K562 (cell line): ENCODE data around the gene TBC1D1. TPM values are rescaled to one million over a fixed set of nuclear protein-coding genes. Genes with fewer than 3 reads are reported as not detected.

Source experiments
- NCOR1 ChIP-seq: fragments of 450-650 bp; IDR thresholded peaks from 2 replicates; pipeline ENCODE4 v1.6.1; 2016; ENCODE audit warnings: mild to moderate bottlenecking, moderate library complexity
- PTBP1 ChIP-seq: fragments of 200-400 bp; formaldehyde crosslinking; IDR thresholded peaks from 2 replicates; pipeline ENCODE4 v1.6.1; 2017; ENCODE audit warnings: low read depth, low read length
- ZNF589 ChIP-seq: fragments of 200-800 bp; sonication (Bioruptor generic); IDR thresholded peaks from 2 replicates; pipeline ENCODE4 v1.6.1; 2016; ENCODE audit warnings: low read depth, missing genetic modification characterization, missing compliant biosample characterization
- ZSCAN32 ChIP-seq: fragments of 450-650 bp; formaldehyde crosslinking; IDR thresholded peaks from 2 replicates; pipeline ENCODE4 v1.4.0; 2020; ENCODE audit warnings: mild to moderate bottlenecking, moderate library complexity
- polyA plus RNA-seq, 8 experiments: library from polyadenylated mRNA; depleted of rRNA in 4 of 8; stranded (reverse) in 5 of 8; unstranded in 3 of 8; fragments of >200 nt; fragmentation: Nextera tagmentation in 2 of 8; fragmentation: Illumina TruSeq in 1 of 8; extraction: Ambion mirVana in 2 of 8; extraction: Trizol in 1 of 8; gene quantifications; 2 replicates each; pipeline versions ENCODE4 v1.2.1 to v1.2.3, GENCODE V29; 2011 to 2014; ENCODE audit warnings: inconsistent platforms in 1 of 8, missing spikeins in 1 of 8
- total RNA-seq, 7 experiments: library from RNA; depleted of rRNA in 6 of 7; stranded (reverse); fragments of >200 nt in 6 of 7; fragmentation: Illumina TruSeq in 2 of 7; extraction: Trizol in 2 of 7; gene quantifications; 2 replicates each; pipeline versions ENCODE4 v1.2.1 to v1.2.3, GENCODE V29; 2011 to 2021; ENCODE audit warnings: low replicate concordance in 1 of 7
- TF ChIP-seq, protein P1 (sequence below): fragments of 450-650 bp; IDR thresholded peaks from 2 replicates; pipeline ENCODE4 v1.6.1; 2018; ENCODE audit not compliant: partially characterized antibody
- TF ChIP-seq, protein P2 (sequence below), 2 experiments: IDR thresholded peaks in 1 of 2; conservative IDR thresholded peaks in 1 of 2; 2 replicates each; pipeline ENCODE4 v1.6.1; 2016; ENCODE audit warnings: low read depth in 2 of 2, mild to moderate bottlenecking in 1 of 2, missing compliant biosample characterization in 1 of 2, missing genetic modification characterization in 1 of 2, moderate library complexity in 1 of 2
- TF ChIP-seq, protein P3 (sequence below): fragments of 450-650 bp; formaldehyde crosslinking; IDR thresholded peaks from 2 replicates; pipeline ENCODE4 v1.4.0; 2022; ENCODE audit warnings: mild to moderate bottlenecking, moderate library complexity

TBC1D1 gene
- total and polyA plus RNA-seq, 9 of the 15 experiments (the other 6 are each of a cell fraction or from before 2014, with no cell fraction given) = 0.59 to 14.2 (median 8.8) TPM

DNA sequence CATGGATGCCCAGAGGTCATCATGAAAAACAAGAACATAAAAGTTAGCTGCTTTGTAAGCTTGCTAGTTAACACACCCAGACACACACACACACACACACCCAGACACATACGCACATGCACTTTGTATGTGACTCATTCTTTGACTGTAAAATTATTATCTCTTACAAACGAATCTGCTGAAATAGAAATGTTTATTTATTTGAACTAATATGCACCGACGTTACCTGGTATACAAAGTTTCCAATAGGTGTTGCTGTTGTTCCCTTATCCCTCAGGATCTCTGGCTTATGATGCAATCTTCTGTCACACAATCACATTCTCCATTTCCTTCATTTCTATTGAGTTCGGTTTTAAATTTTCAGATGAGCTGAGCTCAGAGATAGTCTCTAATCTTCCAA, 278.6 kb downstream of the TBC1D1 start (continued):
- TF ChIP-seq, protein P1, sequence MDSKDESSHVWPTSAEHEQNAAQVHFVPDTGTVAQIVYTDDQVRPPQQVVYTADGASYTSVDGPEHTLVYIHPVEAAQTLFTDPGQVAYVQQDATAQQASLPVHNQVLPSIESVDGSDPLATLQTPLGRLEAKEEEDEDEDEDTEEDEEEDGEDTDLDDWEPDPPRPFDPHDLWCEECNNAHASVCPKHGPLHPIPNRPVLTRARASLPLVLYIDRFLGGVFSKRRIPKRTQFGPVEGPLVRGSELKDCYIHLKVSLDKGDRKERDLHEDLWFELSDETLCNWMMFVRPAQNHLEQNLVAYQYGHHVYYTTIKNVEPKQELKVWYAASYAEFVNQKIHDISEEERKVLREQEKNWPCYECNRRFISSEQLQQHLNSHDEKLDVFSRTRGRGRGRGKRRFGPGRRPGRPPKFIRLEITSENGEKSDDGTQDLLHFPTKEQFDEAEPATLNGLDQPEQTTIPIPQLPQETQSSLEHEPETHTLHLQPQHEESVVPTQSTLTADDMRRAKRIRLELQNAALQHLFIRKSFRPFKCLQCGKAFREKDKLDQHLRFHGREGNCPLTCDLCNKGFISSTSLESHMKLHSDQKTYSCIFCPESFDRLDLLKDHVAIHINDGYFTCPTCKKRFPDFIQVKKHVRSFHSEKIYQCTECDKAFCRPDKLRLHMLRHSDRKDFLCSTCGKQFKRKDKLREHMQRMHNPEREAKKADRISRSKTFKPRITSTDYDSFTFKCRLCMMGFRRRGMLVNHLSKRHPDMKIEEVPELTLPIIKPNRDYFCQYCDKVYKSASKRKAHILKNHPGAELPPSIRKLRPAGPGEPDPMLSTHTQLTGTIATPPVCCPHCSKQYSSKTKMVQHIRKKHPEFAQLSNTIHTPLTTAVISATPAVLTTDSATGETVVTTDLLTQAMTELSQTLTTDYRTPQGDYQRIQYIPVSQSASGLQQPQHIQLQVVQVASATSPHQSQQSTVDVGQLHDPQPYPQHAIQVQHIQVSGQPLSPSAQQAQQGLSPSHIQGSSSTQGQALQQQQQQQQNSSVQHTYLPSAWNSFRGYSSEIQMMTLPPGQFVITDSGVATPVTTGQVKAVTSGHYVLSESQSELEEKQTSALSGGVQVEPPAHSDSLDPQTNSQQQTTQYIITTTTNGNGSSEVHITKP = no peak
- TF ChIP-seq, protein P2, sequence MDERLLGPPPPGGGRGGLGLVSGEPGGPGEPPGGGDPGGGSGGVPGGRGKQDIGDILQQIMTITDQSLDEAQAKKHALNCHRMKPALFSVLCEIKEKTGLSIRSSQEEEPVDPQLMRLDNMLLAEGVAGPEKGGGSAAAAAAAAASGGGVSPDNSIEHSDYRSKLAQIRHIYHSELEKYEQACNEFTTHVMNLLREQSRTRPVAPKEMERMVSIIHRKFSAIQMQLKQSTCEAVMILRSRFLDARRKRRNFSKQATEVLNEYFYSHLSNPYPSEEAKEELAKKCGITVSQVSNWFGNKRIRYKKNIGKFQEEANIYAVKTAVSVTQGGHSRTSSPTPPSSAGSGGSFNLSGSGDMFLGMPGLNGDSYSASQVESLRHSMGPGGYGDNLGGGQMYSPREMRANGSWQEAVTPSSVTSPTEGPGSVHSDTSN (CRISPR knock-in tag; IDR thresholded peaks at IDR 0.05; ENCODE audit: low read depth) = no peak
- TF ChIP-seq, protein P2 (tag; conservative IDR thresholded peaks at IDR 0.05; ENCODE audit: low read depth) = no peak
- TF ChIP-seq ZNF589 (CRISPR knock-in tag) (0 out of 2 replicates have a peak, but pooled peaks have one; percentile 34), NCOR1 (no peak), ZSCAN32 (CRISPR knock-in tag) (0 out of 2 replicates have a peak, but pooled peaks have one; percentile 64), PTBP1 (no peak)
- TF ChIP-seq, protein P3, sequence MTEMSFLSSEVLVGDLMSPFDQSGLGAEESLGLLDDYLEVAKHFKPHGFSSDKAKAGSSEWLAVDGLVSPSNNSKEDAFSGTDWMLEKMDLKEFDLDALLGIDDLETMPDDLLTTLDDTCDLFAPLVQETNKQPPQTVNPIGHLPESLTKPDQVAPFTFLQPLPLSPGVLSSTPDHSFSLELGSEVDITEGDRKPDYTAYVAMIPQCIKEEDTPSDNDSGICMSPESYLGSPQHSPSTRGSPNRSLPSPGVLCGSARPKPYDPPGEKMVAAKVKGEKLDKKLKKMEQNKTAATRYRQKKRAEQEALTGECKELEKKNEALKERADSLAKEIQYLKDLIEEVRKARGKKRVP = peak; percentile 85
